Adrenal gland (tissue), 5 donors: Measurements from ENCODE around the gene UBAC2.

Experiments
- CTCF ChIP-seq, 6 experiments: fragments of 450-650 bp in 4 of 6; fragments of 200-600 bp in 2 of 6; sonication (generic) in 1 of 6; IDR thresholded peaks; 1 replicate in 5 of 6; 2 replicates in 1 of 6; pipeline versions ENCODE4 v1.5.1 to v1.8.0; 2016 to 2021; ENCODE audit warnings: antibody characterized with exemption in 6 of 6, mild to moderate bottlenecking in 2 of 6, moderate library complexity in 1 of 6
- POLR2A ChIP-seq, 2 donors: fragments of 450-650 bp; IDR thresholded peaks; one replicate each; pipeline ENCODE4 v1.6.1; 2017; ENCODE audit warnings: antibody characterized with exemption in 2 of 2, mild to moderate bottlenecking in 2 of 2, moderate library complexity in 1 of 2
- donor health status: DM: no; HTN: no; CAD: no.

- TF ChIP-seq CTCF (IDR thresholded peaks at IDR 0.05) (no peak), POLR2A (IDR thresholded peaks at IDR 0.05) (no peak)
Observed at GRCh38 chr13:99316224-99316623, 115.6 kb downstream of the UBAC2 start.
